ENCODE data around the gene PNMA5.
"Not testable (repeated sequence)": the region's sequence is repeated elsewhere in the genome, so short reads cannot be mapped to it uniquely, and the experiment has no call there.

PNMA5 gene

GRCh38 chrX:152997337-152997736 is 3.4 kb upstream of the PNMA5 start:
- no peak overlapping the region for H3K4me3 ChIP-seq (ENCODE audit: low read length)
- WGBS = 97% methylated on average over 8 of the region's 9 CpGs
- no peaks in the 10 kb centered on the region for H3K9me3 ChIP-seq (ENCODE audit: insufficient read depth, low read depth, low read length)
- H3K27me3 ChIP-seq (ENCODE audit: insufficient read depth, low read length) = no peaks in the 10 kb centered on the region
- no peak overlapping the region for H3K27ac ChIP-seq (ENCODE audit: low read depth, low read length)
- no peaks in the 10 kb centered on the region for H3K36me3 ChIP-seq (ENCODE audit: insufficient read depth, low read length)
- no peaks in the 10 kb centered on the region for H3K4me1 ChIP-seq (ENCODE audit: insufficient read depth, low read length)
- H3K9ac ChIP-seq (ENCODE audit: low read depth, low read length) = no peak overlapping the region

DNA sequence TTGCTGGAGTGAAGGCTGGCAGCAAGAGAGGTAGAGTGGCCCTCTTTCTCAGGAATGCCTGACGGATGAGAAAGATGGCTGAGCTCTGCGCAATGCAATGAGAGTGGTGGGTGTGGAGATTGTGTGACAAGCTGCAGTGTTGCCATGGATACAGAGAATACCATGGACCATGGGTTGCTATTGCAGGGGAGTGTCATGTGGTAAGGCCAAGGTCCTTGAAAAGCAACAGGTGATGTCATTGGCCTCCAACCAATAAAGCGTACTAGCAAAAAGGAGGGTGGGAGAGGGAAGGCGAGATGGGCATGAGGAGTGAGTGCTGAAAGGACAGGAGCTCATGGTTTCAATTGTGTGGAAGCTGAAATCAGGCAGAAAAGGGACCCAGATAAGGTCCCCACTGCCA is 1.8 kb downstream of the PNMA5 start:
- WGBS = 88% methylated on average over 4 of the region's 4 CpGs
- Histone ChIP-seq H3K36me3 (ENCODE audit: insufficient read depth, low read length) (no peaks in the 10 kb centered on the region), H3K9ac (ENCODE audit: low read depth, low read length) (no peak overlapping the region), H3K4me3 (ENCODE audit: low read length) (no peak overlapping the region), H3K27me3 (ENCODE audit: insufficient read depth, low read length) (no peaks in the 10 kb centered on the region), H3K9me3 (ENCODE audit: insufficient read depth, low read depth, low read length) (no peaks in the 10 kb centered on the region), H3K4me1 (ENCODE audit: insufficient read depth, low read length) (no peaks in the 10 kb centered on the region), H3K27ac (ENCODE audit: low read depth, low read length) (no peak overlapping the region)

- Histone ChIP-seq H3K4me3 (ENCODE audit: low read length) (no peak overlapping the region), H3K36me3 (ENCODE audit: insufficient read depth, low read length) (no peaks in the 10 kb centered on the region), H3K9me3 (ENCODE audit: insufficient read depth, low read depth, low read length) (no peaks in the 10 kb centered on the region), H3K9ac (ENCODE audit: low read depth, low read length) (no peak overlapping the region), H3K27me3 (ENCODE audit: insufficient read depth, low read length) (no peaks in the 10 kb centered on the region), H3K27ac (ENCODE audit: low read depth, low read length) (no peak overlapping the region), H3K4me1 (ENCODE audit: insufficient read depth, low read length) (no peaks in the 10 kb centered on the region)
- WGBS = 84% methylated on average over 4 of the region's 5 CpGs
Measured at GRCh38 chrX:152991123-152991522, 2.8 kb downstream of the PNMA5 start.

DNA sequence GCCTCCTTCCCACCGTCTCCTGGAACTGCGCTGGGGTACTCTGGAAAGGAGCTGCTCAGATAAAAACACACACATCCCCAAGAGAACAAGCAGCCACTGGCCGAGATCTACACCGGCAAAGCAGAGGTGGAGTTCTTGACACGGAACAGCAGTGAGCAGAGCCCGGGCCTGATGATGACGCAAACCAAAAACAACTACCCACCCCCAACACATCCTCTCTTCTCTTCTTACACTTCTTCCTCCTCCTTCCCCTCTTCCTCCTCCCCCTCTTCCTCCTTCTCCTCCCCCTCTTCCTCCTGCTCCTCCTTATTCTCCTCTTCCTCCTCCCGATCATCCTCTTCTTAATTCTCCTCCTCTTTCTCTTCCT is 4.6 kb downstream of the PNMA5 start:
- H3K27me3 ChIP-seq (ENCODE audit: insufficient read depth, low read length) = no peaks in the 10 kb centered on the region
- WGBS = 68% methylated on average over 4 of the region's 8 CpGs
- H3K9ac ChIP-seq (ENCODE audit: low read depth, low read length) = no peak overlapping the region
- H3K36me3 ChIP-seq (ENCODE audit: insufficient read depth, low read length) = no peaks in the 10 kb centered on the region
- no peak overlapping the region for H3K4me3 ChIP-seq (ENCODE audit: low read length)
- no peak overlapping the region for H3K27ac ChIP-seq (ENCODE audit: low read depth, low read length)
- H3K9me3 ChIP-seq (ENCODE audit: insufficient read depth, low read depth, low read length) = no peaks in the 10 kb centered on the region
- no peaks in the 10 kb centered on the region for H3K4me1 ChIP-seq (ENCODE audit: insufficient read depth, low read length)

GRCh38 chrX:152988536-152989291 is 5.2 kb downstream of the PNMA5 start:
- H3K36me3 ChIP-seq (ENCODE audit: insufficient read depth, low read length) = no peaks in the 10 kb centered on the region
- no peak overlapping the region for H3K4me3 ChIP-seq (ENCODE audit: low read length)
- no peaks in the 10 kb centered on the region for H3K4me1 ChIP-seq (ENCODE audit: insufficient read depth, low read length)
- WGBS = 83% methylated on average over 9 of the region's 9 CpGs
- H3K27me3 ChIP-seq (ENCODE audit: insufficient read depth, low read length) = no peaks in the 10 kb centered on the region
- H3K9ac ChIP-seq (ENCODE audit: low read depth, low read length) = no peak overlapping the region
- no peaks in the 10 kb centered on the region for H3K9me3 ChIP-seq (ENCODE audit: insufficient read depth, low read depth, low read length)
- H3K27ac ChIP-seq (ENCODE audit: low read depth, low read length) = no peak overlapping the region

DNA sequence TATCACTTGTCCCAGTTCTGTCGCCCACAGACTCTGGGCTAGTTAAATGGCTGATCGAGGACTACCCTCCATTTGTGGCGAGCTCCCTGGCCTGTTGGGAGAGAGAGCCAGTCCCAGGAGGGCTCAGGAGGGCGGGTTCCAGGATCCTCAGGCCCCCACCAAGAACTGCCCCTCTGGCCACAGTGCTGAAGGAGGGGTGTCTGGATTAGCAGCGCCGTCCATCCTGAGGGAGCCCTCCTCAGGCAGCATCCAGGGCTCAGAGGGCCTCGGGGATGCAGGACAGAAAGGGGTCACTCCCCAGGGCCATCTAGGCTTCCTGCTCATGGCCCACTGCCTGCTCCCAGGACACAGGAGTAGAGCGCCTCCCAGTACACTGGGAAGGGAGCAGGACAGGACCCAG is 6.1 kb downstream of the PNMA5 start:
- no peaks in the 10 kb centered on the region for H3K27me3 ChIP-seq (ENCODE audit: insufficient read depth, low read length)
- WGBS = 92% methylated on average over 8 of the region's 8 CpGs
- H3K9me3 ChIP-seq (ENCODE audit: insufficient read depth, low read depth, low read length) = no peaks in the 10 kb centered on the region
- no peak overlapping the region for H3K4me3 ChIP-seq (ENCODE audit: low read length)
- H3K9ac ChIP-seq (ENCODE audit: low read depth, low read length) = no peak overlapping the region
- H3K27ac ChIP-seq (ENCODE audit: low read depth, low read length) = no peak overlapping the region
- H3K36me3 ChIP-seq (ENCODE audit: insufficient read depth, low read length) = no peaks in the 10 kb centered on the region
- no peaks in the 10 kb centered on the region for H3K4me1 ChIP-seq (ENCODE audit: insufficient read depth, low read length)

DNA sequence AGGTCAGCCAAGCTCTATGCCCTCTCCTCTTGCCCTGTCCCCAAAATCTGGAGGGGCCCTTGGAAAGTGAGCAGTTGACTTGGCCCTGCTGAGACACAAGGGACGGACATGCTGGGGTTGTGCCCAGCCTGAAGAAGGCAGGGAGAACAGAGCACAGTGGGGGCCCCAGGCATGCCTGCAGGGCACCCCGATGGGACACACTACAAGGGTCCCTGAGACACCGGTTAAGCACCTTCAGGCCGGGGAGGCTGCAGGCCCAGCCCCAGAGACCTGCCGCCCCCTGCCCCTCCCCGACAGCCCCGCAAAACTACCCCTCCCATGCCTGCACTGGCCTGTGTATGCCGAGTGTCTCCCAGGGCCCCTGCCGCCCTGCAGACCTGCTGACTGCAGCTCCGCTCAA is 6.8 kb downstream of the PNMA5 start:
- H3K9ac ChIP-seq (ENCODE audit: low read depth, low read length); H3K27me3 ChIP-seq (ENCODE audit: insufficient read depth, low read length): not testable (repeated sequence)
- WGBS = 93% methylated on average over 3 of the region's 10 CpGs

DNA sequence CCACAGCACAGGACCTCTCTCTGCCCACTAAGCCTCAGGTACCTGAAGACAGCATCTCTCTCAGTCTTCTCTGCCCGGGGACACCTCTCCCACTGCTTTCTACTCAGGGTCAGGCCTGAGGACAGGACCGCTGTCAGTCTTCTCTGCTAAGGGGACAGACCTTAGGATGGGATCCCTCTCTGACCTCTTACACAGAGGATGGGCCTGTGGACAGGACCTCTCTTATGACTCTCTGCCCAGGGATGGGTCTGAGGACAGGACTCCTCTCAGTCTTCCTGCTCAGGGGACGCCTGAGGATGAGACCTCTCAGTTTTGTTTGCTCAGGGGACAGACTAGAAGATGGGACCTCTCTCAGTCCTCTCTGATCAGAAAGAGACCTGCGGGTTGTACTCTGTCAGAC is 8.5 kb downstream of the PNMA5 start:
- not testable (repeated sequence) for H3K27me3 ChIP-seq (ENCODE audit: insufficient read depth, low read length); H3K4me3 ChIP-seq (ENCODE audit: low read length); H3K9ac ChIP-seq (ENCODE audit: low read depth, low read length); H3K4me1 ChIP-seq (ENCODE audit: insufficient read depth, low read length); H3K36me3 ChIP-seq (ENCODE audit: insufficient read depth, low read length); H3K9me3 ChIP-seq (ENCODE audit: insufficient read depth, low read depth, low read length); H3K27ac ChIP-seq (ENCODE audit: low read depth, low read length)
- WGBS = no CpG with 5 or more reads among the region's 4 CpGs

More for the DNA sequence above, 6.8 kb downstream of the PNMA5 start:
- H3K4me3 ChIP-seq (ENCODE audit: low read length); H3K9me3 ChIP-seq (ENCODE audit: insufficient read depth, low read depth, low read length); H3K27ac ChIP-seq (ENCODE audit: low read depth, low read length); H3K4me1 ChIP-seq (ENCODE audit: insufficient read depth, low read length); H3K36me3 ChIP-seq (ENCODE audit: insufficient read depth, low read length): not testable (repeated sequence)

GRCh38 chrX:152968193-152968592 is 25.7 kb downstream of the PNMA5 start:
- Histone ChIP-seq H3K4me3 (ENCODE audit: low read length) (no peak overlapping the region), H3K36me3 (ENCODE audit: insufficient read depth, low read length) (no peaks in the 10 kb centered on the region), H3K9me3 (ENCODE audit: insufficient read depth, low read depth, low read length) (no peaks in the 10 kb centered on the region), H3K27me3 (ENCODE audit: insufficient read depth, low read length) (no peaks in the 10 kb centered on the region), H3K27ac (ENCODE audit: low read depth, low read length) (no peak overlapping the region), H3K4me1 (ENCODE audit: insufficient read depth, low read length) (no peaks in the 10 kb centered on the region), H3K9ac (ENCODE audit: low read depth, low read length) (no peak overlapping the region)
- 83% methylated on average over 2 of the region's 2 CpGs for WGBS

GRCh38 chrX:152960115-152960514 is 33.8 kb downstream of the PNMA5 start:
- Histone ChIP-seq H3K36me3 (ENCODE audit: insufficient read depth, low read length) (no peaks in the 10 kb centered on the region), H3K9me3 (ENCODE audit: insufficient read depth, low read depth, low read length) (no peaks in the 10 kb centered on the region), H3K9ac (ENCODE audit: low read depth, low read length) (no peak overlapping the region), H3K27me3 (ENCODE audit: insufficient read depth, low read length) (no peaks in the 10 kb centered on the region), H3K27ac (ENCODE audit: low read depth, low read length) (no peak overlapping the region), H3K4me3 (ENCODE audit: low read length) (no peak overlapping the region), H3K4me1 (ENCODE audit: insufficient read depth, low read length) (0 out of 2 replicates have a peak, but pooled peaks cover 2% of the 10 kb centered on the region)
- 91% methylated on average over 1 of the region's 1 CpG for WGBS

GRCh38 chrX:152959626-152960025 is 34.3 kb downstream of the PNMA5 start:
- H3K4me1 ChIP-seq (ENCODE audit: insufficient read depth, low read length) = 0 out of 2 replicates have a peak, but pooled peaks cover 2% of the 10 kb centered on the region
- H3K27me3 ChIP-seq (ENCODE audit: insufficient read depth, low read length) = no peaks in the 10 kb centered on the region
- no peaks in the 10 kb centered on the region for H3K9me3 ChIP-seq (ENCODE audit: insufficient read depth, low read depth, low read length)
- no peak overlapping the region for H3K4me3 ChIP-seq (ENCODE audit: low read length)
- H3K36me3 ChIP-seq (ENCODE audit: insufficient read depth, low read length) = no peaks in the 10 kb centered on the region
- H3K27ac ChIP-seq (ENCODE audit: low read depth, low read length) = no peak overlapping the region
- no peak overlapping the region for H3K9ac ChIP-seq (ENCODE audit: low read depth, low read length)
- WGBS = 83% methylated on average over 6 of the region's 6 CpGs
